Measurements from ENCODE around the gene AKAP13.
A peak's percentile ranks its signal among the peaks of the same experiment; 100 is the strongest.
"Not testable (repeated sequence)": the region's sequence is repeated elsewhere in the genome, so short reads cannot be mapped to it uniquely, and the experiment has no call there.

GRCh38 chr15:85346462-85347084, 33.8 kb upstream of the AKAP13 start:
- not testable (repeated sequence) for TF ChIP-seq ZNF350 (tag by site-specific recombination; IDR thresholded peaks at IDR 0.05); ZNF416 (tag by site-specific recombination; IDR thresholded peaks at IDR 0.05); ZBTB10 (tag by site-specific recombination; IDR thresholded peaks at IDR 0.05); REST (tag by site-specific recombination; IDR thresholded peaks at IDR 0.05); ZNF274 (IDR thresholded peaks at IDR 0.05; ENCODE audit: low read length); ZNF274 (tag by site-specific recombination; IDR thresholded peaks at IDR 0.05; ENCODE audit: borderline replicate concordance); ZSCAN30 (tag by site-specific recombination; IDR thresholded peaks at IDR 0.05); ZFP37 (tag by site-specific recombination; IDR thresholded peaks at IDR 0.05); ZNF335 (tag by site-specific recombination; conservative IDR thresholded peaks at IDR 0.05)
- peak; percentile 46; the same call in 1 of the 2 replicates for TF ChIP-seq KLF10 (tag by site-specific recombination; IDR thresholded peaks at IDR 0.05)
- TF ChIP-seq, protein P1, sequence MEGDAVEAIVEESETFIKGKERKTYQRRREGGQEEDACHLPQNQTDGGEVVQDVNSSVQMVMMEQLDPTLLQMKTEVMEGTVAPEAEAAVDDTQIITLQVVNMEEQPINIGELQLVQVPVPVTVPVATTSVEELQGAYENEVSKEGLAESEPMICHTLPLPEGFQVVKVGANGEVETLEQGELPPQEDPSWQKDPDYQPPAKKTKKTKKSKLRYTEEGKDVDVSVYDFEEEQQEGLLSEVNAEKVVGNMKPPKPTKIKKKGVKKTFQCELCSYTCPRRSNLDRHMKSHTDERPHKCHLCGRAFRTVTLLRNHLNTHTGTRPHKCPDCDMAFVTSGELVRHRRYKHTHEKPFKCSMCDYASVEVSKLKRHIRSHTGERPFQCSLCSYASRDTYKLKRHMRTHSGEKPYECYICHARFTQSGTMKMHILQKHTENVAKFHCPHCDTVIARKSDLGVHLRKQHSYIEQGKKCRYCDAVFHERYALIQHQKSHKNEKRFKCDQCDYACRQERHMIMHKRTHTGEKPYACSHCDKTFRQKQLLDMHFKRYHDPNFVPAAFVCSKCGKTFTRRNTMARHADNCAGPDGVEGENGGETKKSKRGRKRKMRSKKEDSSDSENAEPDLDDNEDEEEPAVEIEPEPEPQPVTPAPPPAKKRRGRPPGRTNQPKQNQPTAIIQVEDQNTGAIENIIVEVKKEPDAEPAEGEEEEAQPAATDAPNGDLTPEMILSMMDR (tag by site-specific recombination; IDR thresholded peaks at IDR 0.05) = not testable (repeated sequence)

Measured in HEK293 (cell line).